Colon (tissue), 2 donors: Measurements from ENCODE around the gene DPM1.

Experiments used
- FAIRE-seq: peaks from 2 replicates; lab custom pipeline; 2012; peaks lifted over from hg19 to GRCh38; lab: Jason Lieb, UNC
- donor health status: control.
- donor health status: control.

DPM1 gene

GRCh38 chr20:50930139-50930975, 28.0 kb downstream of the DPM1 start:
- FAIRE-seq = no peak

GRCh38 chr20:50929299-50930138, 28.8 kb downstream of the DPM1 start:
- no peak for FAIRE-seq

GRCh38 chr20:50928469-50928868, 29.9 kb downstream of the DPM1 start:
- FAIRE-seq = no peak

DNA sequence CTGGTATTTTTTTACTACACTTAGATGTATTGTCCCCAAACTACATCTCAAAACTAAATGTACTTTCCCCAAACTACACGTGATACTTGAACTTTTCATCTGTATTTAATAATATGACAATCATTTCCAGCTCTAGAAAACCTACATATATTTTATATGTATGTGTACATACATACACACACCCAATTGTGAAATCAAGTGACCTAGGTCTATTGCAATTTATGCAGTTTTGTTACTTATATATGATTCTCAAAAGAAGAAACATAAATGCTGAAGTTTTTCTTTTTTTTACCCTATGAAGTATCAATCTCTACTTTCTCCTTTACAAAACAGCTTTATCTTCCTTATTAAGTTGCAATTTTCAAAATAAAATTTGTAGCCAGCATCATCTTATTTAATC, 31.8 kb downstream of the DPM1 start:
- no peak for FAIRE-seq

- no peak for FAIRE-seq
These were observed 33.9 kb downstream of the DPM1 start for GRCh38 chr20:50924261-50924920.

GRCh38 chr20:50921803-50922501, 36.4 kb downstream of the DPM1 start:
- FAIRE-seq = no peak

- FAIRE-seq = no peak
These were observed 37.3 kb downstream of the DPM1 start for GRCh38 chr20:50920997-50921396.

DNA sequence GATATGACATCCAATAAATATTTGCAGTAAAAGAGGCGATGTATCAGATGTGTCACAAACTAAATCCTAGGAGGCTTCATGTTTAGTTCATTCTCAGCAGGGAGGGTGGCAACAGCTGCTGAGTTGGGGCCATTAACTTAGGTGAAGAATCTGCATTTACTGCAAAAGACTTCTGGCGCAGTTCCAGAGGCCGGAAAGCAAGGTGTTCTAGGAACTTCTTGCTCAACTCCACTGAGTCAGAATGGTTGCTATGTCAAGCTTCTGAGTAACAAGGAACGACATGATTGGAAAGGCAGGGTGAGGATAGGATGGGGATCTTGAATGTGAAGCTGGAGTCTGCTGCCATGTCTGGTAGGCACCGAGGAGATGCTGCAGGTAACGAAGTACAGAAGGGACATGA, 38.8 kb downstream of the DPM1 start:
- no peak for FAIRE-seq

- no peak for FAIRE-seq
These were observed 39.9 kb downstream of the DPM1 start for GRCh38 chr20:50918403-50918802.

- no peak for FAIRE-seq
These were observed 41.4 kb downstream of the DPM1 start for GRCh38 chr20:50916934-50917333.

DNA sequence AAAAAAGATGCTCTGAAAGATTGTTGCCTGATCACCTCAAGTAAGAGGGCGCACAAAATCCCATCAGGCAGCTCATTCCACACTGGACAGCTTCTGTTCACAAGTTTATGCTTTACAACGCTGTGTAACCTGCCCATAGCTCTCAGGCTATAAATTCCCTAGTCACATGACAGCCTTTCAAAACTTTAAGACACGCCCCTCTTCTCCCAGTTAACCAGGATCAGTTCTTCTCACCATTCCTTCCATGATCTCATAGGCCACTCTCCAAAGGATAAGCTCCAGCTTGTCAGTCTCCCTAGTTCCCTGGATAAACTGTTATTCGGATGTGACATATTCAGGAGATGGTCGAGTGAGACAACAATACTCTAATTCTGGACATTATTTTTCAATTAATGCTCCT, 42.1 kb downstream of the DPM1 start:
- FAIRE-seq = no peak

GRCh38 chr20:50915424-50915823, 42.9 kb downstream of the DPM1 start:
- FAIRE-seq = no peak

GRCh38 chr20:50913690-50914375, 44.5 kb downstream of the DPM1 start:
- no peak for FAIRE-seq

DNA sequence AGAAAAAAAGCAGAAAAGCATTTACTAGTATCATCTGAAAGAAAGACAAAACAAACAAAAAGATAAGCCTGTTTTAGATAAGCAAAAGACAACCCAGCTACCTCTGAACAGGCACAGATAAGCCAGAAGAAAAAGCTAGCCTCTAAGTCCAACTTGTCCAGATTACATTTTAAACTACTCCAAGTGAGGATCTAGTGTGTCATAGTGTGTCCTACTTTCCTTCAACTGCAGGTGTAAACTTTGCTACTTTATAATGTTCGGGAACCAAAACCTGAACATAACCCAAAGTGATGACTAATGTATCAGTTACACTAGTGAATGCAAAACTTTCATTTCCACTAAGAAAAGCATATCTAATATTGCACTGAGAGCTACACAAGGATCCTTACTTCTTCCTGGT, 46.6 kb downstream of the DPM1 start:
- no peak for FAIRE-seq

DNA sequence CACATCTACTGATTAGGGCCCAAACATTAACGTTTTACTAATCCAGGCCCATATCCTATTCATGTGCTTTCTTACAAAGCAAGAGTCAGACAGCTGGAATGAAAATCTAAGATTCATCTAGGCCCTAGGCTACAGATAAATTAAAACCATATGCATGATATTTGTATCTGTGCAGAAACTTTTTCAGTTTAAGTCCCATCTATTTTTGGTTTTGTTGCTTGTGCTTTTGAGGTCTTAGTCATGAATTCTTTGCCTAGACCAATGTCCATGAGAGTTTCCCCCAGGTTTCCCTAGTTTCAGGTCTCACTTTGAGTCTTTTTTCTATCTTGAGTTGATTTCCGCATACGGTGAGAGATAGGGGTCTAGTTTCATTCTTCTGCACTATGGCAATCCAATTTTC, 47.3 kb downstream of the DPM1 start:
- FAIRE-seq = no peak

DNA sequence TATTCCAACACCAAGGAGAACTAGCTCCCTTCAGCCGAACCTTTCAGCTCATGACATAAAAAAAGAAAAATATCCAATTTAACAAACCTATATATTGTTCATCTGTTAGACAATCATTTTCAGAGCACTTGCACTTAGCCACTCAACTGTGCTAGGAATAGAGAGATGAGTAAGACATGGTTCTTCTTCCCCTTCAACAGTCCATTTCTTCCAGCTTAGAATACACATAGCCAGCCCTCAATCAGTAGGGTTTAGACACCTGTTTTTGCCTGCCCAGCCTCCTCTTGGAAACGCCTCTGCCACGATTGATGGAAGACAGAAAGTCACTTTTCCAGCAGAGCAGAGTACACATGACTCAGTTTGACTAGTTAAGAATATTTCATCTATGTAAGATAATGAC, 48.9 kb downstream of the DPM1 start:
- no peak for FAIRE-seq

DNA sequence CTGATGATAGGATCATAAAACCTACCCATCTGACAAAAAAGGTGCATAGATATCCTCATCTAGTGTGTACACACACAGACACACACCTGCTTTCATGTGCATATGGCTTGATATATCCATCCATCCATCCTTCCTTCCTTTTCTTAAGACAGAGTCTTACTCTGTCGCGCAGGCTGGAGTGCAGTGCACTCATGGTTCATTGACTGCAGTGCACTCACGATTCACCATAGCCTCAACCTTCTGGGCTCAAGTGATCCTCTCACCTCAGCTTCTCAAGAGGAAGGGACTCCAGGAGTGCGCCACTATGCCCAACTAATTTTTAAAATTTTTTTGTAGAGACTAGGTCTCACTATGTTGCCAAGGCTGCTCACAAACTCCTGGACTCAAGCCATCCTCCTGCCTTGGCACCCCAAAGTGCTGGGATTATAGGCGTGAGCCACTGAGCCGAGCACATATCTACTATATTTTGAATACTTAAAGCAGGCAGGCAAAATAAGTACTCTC, 54.2 kb downstream of the DPM1 start:
- no peak for FAIRE-seq

DNA sequence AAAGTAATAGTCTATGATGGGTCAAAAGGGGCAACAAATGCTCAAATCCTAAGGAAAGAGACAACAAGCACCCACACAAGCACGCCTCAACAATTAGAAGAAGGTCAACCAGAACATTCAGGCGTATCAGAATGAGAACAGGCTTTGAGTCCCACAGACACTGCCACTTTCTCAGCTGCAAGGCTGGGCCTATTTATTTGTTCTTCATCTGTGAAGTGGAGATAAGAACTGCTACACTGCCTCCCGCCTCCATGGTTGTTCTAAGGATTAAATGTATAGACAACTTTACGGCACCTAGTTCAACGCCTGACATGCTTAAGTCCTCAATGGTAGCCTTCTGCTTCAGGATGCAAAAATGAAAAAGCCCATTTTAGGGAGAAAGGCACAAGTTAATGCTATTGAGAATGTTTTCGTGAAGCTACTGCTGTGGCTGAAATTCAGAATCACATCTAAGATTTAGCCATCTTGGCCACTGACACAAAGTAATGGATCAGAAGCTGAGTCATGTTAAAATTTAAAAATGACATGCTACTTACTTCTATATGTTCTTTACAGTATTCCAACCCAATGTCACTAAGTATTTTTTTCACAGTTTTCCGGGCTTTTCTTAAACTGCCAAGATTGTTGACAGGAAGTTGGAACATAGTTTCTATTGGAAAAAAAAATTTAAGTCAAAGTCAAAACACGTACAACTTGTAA, 54.8 kb downstream of the DPM1 start:
- no peak for FAIRE-seq

- FAIRE-seq = no peak
These were observed 57.0 kb downstream of the DPM1 start for GRCh38 chr20:50901301-50901700.

GRCh38 chr20:50900261-50900660, 58.1 kb downstream of the DPM1 start:
- no peak for FAIRE-seq

GRCh38 chr20:50898475-50898874, 59.9 kb downstream of the DPM1 start:
- FAIRE-seq = no peak
